GM18502 (cell line): ENCODE measurements around the gene CTSO.
A peak's percentile ranks its signal among the peaks of the same experiment; 100 is the strongest.
"Not testable (repeated sequence)": the region's sequence is repeated elsewhere in the genome, so short reads cannot be mapped to it uniquely, and the experiment has no call there.

Experiments used
- ATAC-seq: cut with Tn5 transposase; IDR thresholded peaks from one replicate; pipeline ENCODE4 v1.9.1; 2021; ENCODE audit warnings: mild to moderate bottlenecking; ENCODE audit not compliant: unreplicated experiment, poor library complexity

Gene CTSO

DNA sequence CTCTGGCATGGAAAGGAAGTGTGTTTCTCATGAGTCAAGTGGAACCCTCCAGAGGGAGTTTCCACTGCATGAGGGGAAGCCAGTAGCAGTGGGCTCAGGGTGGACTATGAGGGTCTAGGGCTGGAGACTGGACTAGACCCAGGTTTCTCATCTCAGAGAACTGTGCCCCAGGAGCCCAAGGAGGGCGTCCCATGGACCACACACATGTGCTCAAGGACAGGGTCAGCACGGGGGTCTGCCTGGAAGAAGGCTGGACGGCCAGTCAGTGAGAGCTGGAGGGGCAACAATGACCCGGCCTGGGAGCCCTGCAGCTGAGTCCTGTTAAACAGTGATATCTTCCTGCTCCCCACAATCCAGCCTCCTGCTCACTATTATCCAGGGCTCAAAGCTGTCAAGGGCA, 5.8 kb upstream of the CTSO start:
- no peak for ATAC-seq

DNA sequence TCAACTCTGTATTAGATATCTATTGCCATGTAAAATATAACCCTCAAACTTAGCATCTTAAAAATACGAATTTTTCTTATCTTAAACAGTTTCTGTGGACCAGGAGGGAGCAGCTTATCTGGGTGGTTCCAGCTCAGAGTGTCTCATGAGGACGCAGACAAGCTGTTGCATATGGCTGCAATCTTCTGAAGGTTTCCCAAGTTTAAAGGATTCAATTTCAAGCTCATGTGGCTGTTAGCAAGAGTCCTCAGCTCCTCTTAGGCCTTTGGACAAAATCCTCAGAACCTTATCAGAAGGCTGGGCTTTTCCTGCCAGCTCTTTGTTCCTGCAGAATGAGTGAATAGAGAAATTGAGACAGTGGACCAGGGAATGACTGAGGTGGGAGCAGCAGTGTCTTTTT, 2.8 kb upstream of the CTSO start:
- ATAC-seq = no peak

DNA sequence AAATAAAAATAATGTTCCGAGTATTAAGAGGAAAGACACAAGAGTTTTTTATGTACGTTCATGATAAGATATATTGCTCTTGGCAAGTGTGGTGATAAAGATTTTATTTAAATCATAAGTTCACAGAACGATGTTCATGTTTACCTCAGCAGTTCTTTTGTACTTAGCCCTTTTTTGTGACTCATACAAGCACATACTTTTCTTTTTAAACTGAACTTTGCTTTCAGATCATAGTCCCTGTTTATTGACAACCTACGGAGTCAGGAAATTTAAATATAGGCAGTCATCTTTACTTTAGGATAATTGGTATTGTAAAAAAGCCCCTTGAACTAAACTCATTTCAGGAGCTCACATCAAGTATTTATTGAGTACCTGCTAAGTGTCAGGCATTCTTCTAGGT, 1.3 kb upstream of the CTSO start:
- no peak for ATAC-seq

DNA sequence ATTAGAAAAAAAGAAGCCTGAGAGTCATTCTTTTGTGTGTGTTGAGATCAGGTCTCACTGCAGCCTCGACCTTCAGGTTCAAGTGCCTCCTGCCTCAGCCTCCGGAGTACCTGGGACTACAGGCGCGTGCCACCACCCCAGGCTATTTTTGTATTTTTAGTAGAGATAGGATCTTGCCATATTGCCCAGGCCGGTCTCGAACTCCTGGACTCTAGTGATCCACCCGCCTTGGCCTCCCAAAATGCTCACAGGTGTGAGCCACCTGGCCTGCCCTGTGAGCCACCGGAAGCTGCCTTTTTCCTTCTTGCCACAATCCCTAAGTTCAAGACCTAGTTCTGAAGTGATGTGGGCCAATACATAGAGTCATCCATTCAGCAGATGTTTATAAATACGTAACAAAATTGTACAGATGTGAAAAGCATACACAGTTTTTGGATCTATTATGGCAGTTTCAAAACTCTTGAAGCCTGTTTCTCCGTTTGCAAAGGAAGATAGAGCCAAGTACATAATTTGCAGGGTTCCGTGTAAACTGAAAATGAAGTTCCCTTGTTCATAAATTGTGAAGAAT, 536 bp upstream of the CTSO start:
- no peak for ATAC-seq

DNA sequence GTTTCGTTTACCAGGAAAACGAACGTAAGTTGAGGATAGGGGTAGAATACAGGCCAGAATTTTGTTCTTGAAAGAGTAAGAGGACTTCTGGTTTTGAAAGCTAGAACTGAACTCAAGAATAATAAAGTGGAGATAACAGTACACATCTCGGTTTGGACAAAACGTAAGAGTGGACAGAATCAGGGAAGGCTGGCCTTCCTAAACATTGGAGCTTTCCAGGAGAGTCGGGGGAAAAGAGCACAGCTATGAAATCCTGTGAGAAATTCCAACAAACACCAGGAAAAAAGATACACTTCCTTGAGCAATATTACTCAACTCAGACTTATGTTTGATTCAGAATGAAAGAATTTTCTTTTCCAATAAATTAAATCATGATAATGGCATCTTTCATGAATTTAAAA, 1.2 kb downstream of the CTSO start:
- ATAC-seq = no peak

DNA sequence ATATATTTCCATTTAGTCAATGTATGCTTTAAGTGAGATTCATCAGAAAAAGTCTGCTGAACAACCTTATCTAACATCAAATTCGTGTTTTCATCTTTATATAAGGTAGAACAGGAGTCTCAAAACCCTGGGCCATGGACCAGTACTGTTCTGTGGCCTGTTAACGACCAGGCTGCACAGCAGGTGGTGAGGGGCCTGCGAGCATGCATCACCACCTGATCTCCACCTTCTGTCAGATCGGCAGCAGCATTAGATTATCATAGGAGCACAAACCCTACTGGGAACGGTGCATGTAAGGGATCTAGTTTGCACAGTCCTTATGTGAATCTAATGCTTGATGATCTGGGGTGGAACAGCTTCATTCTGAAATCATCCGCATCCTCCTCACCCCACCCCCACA, 3.2 kb downstream of the CTSO start:
- ATAC-seq = no peak

DNA sequence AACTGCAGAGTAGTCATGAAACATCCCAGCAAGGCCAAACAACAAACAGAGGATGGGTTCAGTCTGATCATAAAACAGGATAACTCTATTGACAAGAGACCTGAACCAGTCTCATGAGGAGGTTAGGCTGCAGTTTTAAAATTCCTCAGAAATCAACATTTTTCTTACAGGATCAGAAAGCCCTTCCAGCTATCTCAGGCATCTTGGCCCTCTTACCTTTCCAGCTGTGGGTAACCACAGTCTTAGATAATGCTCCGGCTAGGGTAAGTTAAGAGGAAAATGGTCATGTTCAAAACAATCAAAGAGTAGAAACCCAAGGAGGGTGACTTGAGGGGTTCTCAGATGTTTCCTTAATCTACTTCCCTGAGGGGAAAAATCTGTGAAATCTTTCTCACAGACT, 5.1 kb downstream of the CTSO start:
- no peak for ATAC-seq

DNA sequence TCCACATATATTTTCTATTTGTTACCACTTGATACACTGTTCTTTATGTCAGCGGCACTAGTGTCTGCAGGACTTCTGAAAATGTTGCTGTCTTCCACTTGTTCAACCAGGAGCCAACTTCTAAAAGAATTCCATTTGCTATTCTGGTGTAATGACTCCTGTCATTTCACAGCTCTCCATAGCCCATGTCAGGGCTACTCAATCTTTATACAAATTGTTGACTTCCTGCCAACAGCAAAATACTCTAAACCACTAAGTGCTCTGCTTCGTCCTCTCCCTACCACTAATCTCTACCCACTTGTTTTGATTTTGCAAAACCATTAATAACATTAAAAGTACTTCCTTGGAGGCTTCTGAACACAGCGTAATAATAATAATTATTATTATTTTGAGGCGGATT, 7.2 kb downstream of the CTSO start:
- ATAC-seq = no peak

DNA sequence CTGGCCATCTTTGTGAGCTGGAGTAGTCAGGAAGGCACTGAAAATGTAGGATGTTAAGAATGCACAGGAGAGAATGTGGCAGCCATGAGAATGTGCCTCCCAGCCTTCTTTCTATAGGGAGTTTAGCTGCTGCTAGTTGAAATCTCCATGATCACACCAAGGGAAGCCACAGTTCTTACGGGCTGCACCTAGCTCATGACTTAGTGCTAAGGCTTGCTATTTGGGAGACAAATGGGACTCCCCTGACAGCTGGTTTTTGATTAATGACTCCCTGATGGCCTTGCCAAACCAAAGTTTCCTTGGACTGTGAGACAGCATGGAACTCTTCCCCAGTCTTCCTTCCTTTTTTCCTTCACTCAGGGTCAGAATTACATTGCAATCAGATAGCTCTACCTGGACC, 9.2 kb downstream of the CTSO start:
- no peak for ATAC-seq

DNA sequence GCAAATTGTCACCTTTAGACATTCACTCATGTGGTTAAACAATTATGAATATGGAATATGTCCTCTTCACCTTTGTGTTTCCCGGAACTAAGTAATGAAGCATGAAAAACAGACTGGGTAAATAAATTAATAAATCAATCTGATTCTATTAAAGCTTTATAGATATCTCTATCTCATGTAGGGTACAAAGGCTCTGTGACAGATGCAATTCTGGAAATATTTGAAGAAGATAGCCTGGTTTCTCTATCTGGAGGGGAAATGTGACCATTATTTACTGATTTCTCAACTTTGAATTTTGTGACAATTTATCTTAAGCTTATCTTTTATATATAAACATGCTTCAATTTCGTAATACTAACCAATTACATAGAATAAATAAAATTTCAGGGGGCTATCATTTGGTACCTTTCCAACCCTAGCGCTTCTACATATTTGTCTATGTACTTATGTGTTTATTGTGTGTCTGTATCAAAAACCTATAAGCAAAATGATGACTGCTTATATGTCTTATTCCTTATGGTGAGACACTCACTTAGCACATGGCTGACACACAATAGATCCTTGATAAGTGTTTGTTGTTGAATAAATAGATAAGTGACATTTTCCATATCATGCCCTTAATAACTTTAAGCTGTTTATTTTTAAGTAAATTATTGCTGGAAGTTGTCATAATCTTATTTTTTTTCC, 9.9 kb downstream of the CTSO start:
- ATAC-seq = no peak

DNA sequence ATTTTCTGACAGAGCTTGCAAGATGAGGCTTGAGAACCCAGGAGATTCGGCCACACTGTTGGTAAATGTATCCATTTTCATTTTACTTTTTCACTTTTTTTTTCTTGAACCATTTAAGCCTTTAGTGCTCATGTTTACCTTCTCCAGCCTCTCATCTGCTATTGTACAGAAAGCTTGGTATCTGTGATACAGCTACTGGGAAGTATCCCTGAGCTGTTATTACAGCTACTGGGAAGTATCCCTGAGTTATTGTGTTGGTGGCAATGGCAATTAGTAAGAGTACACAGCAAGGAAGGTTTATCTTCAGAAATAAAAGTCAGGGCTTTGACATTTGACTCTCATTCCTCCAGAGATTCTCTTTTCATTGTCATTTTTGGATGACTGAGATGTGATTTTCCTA, 11.8 kb downstream of the CTSO start:
- ATAC-seq = no peak

DNA sequence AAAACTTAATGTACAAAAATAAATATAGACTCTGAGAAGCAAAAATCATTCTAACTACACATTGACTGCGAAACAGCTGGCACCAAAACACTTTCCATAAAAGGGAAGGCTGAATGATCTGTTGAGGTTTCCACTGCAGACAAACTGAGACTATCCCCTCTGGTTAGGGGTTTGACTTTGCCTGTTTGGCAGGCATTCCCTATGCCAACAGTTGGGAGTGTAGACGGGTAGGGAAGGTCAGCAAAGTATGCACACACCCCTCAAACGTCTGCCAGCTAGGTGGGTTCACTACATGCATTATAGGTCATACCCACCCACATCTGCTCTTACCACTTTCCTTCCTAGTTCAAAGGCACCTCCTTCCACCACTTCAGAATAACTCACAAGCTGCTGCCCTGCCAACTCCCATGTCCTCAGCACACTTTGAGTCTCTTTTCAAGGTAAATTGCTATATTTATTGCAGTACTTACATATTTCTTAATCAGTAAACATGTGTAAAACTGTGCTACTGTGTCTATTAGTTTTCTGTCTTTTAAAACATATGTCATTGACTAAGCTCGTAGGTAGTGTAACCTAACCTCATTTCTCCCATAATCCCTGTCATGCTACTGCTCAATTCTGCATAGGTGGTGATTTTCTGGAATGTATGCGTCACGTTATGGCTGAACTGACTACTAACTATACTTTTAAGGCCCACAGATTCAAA, 12.4 kb downstream of the CTSO start:
- ATAC-seq = no peak

DNA sequence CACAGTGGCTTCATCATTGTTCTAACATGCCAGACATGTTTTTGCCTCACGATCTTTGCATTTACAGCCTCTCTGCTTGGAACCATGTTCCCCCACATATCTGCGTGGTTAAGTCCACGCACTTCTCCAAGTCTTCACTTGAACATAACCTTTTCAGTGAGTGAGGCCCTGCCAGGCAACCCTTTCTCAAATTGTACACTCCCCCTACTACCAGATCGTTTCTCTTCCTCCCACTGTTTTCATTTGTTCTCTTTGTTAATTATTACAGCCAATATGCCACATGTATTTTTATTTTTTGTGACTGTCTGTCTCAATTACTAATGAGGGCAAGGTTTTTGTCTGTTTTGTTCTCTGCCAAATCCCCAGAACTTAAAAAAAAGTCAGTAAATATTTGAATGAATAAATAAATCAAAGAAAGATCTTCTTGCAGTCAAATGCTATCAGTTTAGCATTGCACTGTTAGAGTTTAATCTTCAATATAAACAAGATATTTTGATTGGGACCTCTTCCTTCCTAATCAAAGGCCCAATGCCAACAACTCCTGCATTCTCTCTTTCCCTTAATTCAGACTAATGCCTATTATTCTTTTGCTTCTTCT, 18.2 kb downstream of the CTSO start:
- ATAC-seq = no peak

DNA sequence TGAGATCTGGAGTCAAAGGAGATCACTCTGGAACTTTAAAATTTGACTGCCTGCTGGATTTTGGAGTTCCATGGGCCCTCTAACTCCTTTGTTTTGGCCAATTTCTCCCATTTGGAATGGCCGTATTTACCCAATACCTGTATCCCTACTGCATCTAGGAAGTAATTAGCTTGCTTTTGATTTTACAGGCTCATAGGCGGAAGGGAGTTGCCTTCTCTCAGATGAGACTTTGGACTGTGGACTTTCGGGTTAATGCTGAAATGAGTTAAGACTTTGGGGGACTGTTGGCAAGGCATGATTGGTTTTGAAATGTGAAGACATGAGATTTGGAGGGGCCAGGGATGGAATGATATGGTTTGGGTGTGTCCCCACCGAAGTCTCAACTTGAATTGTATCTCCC, 19.0 kb downstream of the CTSO start:
- ATAC-seq = not testable (repeated sequence)

DNA sequence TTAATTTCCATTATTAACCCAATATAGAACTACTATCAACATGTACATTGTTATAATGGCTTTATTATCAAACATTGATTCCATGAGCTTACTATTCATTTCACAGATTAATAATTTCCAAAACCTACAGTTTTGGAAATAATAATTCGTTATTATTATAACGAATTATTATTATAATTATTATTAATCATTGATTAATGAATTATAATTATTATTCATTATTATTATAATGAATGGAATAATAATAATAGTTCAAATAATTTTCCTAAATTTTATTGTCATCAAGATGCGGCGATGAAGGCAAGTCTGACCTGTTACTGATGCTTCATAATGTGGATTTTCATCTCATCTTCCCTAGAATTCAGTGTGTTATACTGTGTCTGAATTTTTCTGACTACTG, 22.0 kb downstream of the CTSO start:
- no peak for ATAC-seq

DNA sequence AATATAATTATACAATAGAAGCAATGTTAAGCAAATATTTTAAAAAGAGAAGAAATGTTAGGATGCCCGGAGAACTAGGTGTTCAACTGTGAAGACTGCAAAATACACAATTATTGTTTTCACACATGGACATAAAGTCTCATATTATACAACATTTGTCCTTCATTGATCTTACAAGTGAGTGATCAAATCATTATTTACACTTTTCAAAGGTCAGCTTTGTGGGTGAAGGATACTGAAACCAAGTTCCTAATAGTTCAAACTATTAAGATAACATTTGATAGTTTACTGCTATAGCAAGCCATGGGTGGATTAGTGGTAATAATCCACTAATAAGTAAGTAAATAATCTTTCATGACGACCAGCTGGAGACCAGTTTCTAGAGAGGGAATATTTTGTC, 23.3 kb downstream of the CTSO start:
- ATAC-seq = no peak

DNA sequence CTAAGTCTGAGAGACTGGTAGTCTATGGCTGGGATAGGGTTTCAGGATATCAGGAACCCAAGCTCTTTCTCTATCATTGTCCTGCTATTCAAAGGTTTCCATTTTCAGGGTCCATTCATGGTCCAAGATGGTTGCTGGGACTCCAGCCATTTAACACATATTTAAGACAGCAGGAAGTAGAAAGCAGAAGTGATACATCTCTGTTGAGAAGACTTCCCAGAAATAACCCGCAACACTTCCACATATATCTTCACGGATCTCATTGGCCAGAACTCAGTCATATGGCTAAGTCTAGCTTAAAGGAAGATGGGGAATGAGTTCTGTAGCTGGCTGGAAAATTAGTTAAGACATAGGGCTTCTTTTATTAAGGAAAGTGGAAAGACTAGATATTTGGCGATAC, 23.8 kb downstream of the CTSO start:
- ATAC-seq = peak; percentile 80

DNA sequence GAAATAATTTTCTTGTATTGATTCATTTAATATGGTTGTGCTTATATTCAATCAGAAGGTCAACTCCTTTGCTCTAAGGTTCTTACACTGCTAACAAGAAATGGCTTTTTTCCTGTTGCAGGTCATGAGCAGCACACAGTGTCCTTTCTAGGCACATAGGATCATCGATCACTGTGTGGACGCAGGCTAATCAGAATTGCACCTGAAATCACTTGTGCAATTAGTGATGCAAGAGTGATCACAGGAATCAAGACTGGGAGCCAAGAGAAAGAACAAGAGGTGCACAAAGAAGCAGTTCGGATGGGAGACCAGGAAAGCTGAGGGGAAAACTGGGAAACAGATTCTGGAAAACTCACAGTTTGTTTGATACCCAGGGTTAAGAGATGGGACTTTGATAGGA, 29.0 kb downstream of the CTSO start:
- no peak for ATAC-seq

DNA sequence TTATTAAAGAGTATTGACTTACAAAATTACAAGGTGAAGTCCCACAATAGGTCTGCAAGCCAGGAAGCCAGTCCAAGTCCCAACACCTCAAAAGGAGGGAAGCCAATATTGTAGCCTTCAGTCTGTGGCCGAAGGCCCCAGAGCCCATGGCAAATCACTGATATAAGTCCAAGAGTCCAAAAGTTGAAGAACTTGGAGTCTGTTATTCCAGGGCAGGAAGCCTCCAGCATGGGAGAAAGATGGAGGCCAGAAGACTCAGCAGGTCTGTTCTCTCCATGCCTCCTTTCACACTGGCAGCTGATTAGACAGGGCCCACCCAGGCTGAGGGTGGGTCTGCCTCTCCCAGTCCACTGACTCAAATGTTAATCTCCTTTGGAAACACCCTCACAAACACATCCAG, 32.1 kb downstream of the CTSO start:
- no peak for ATAC-seq

DNA sequence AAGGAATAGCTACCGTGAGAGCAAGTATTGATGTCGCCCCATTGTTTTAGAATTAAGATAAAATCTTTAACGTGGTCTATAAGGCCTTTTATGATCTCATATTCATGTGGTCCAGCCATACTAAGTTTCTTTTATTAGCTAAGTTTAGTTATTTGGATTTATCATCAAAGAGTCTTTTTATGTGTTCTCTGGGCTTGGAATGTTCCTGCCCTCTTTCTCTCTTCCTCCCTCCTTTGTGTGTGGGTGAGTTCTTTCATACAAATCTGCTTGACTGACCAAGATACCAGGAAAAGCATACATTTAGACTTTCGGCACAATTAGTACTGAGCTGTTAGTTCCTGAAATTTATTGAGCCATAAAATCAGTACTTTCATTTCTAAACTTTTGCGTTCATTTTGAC, 38.9 kb downstream of the CTSO start:
- ATAC-seq = no peak

DNA sequence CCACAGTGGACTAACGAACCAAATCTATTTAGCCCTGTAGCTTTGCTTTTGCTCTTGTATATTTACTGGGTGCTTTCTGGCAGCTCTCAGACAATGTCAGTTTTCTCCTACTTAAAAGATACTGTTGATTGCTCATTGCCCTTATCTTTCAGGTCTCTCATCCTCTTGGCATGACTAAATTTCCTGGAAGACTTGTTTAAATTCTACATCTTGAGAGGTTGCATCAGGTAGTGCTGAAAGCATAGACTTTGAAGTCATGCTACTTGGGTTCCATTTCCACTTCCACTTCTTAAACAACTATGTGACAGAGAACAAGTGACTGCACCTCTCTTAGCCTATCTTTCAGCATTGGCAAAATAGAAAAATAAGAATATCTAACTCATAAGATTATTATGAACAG, 41.8 kb downstream of the CTSO start:
- ATAC-seq = no peak
